Subcutaneous abdominal adipose tissue (tissue), 5 donors: ENCODE measurements around the gene UBIAD1.

ENCODE experiments used
- H3K27ac ChIP-seq: one replicate; pipeline ENCODE4 v1.7.0; 2013; ENCODE audit warnings: low read depth, mild to moderate bottlenecking, inconsistent platforms, low read length, moderate library complexity
- H3K27me3 ChIP-seq, 5 donors: one replicate each; pipeline ENCODE4 v1.7.0; 2013; ENCODE audit warnings: low read length in 5 of 5, inconsistent platforms in 1 of 5; ENCODE audit not compliant: control insufficient read depth in 5 of 5, insufficient read depth in 4 of 5
- H3K36me3 ChIP-seq, 5 donors: one replicate each; pipeline ENCODE4 v1.7.0; 2013; ENCODE audit warnings: low read length in 5 of 5; ENCODE audit not compliant: control insufficient read depth in 5 of 5, insufficient read depth in 5 of 5
- H3K4me1 ChIP-seq, 5 donors: one replicate each; pipeline ENCODE4 v1.7.0; 2013; ENCODE audit warnings: low read length in 5 of 5, mild to moderate bottlenecking in 3 of 5, moderate library complexity in 1 of 5; ENCODE audit not compliant: control insufficient read depth in 5 of 5, insufficient read depth in 5 of 5
- H3K4me3 ChIP-seq, 5 donors: one replicate each; pipeline ENCODE4 v1.7.0; 2013; ENCODE audit warnings: low read length in 5 of 5, low read depth in 1 of 5
- H3K9ac ChIP-seq, 5 donors: one replicate each; pipeline ENCODE4 v1.7.0; 2013; ENCODE audit warnings: low read length in 5 of 5, mild to moderate bottlenecking in 4 of 5, moderate library complexity in 3 of 5
- H3K9me3 ChIP-seq, 5 donors: one replicate each; pipeline ENCODE4 v1.7.0; 2013; ENCODE audit warnings: low read length in 5 of 5; ENCODE audit not compliant: control insufficient read depth in 5 of 5
- donor health status: healthy.
- donor health status: healthy.
- donor health status: healthy.
- donor health status: healthy.
- donor health status: healthy.

UBIAD1 gene

GRCh38 chr1:11272832-11273594 is at the start of gene UBIAD1:
Gene UBIAD1, plus strand, starts transcription at chr1:11273198. Its CDS starts 334 bp downstream, at chr1:11273532.
- peaks cover 5 to 33% (median 28%) of the 10 kb centered on the region in 5 donors for H3K4me1 ChIP-seq

GRCh38 chr1:11227106-11228077 is 45.6 kb upstream of the UBIAD1 start:
- no peaks in the 10 kb centered on the region for H3K9me3 ChIP-seq
- no peak overlapping the region for H3K27ac ChIP-seq
- no peak overlapping the region for H3K4me3 ChIP-seq
- H3K36me3 ChIP-seq = peaks cover 45 to 67% (median 57%) of the 10 kb centered on the region in 5 donors
- no peaks in the 10 kb centered on the region for H3K27me3 ChIP-seq
- no peaks in the 10 kb centered on the region for H3K4me1 ChIP-seq
- no peak overlapping the region for H3K9ac ChIP-seq

More at GRCh38 chr1:11272832-11273594, at the start of gene UBIAD1:
- Histone ChIP-seq H3K36me3 (peaks cover 0 to 6% (median 3%) of the 10 kb centered on the region in 5 donors), H3K4me3 (peak within 1 kb of the TSS; percentile 87 to 95 (median 89)), H3K27ac (peak within 1 kb of the TSS; percentile 76), H3K9ac (peak within 1 kb of the TSS; percentile 70 to 93 (median 84)), H3K27me3 (no peaks in the 10 kb centered on the region), H3K9me3 (no peaks in the 10 kb centered on the region)

GRCh38 chr1:11229203-11229602 is 43.8 kb upstream of the UBIAD1 start:
- no peak overlapping the region for H3K9ac ChIP-seq
- H3K9me3 ChIP-seq = no peaks in the 10 kb centered on the region
- no peak overlapping the region for H3K27ac ChIP-seq
- no peaks in the 10 kb centered on the region for H3K4me1 ChIP-seq
- no peaks in the 10 kb centered on the region for H3K27me3 ChIP-seq
- H3K36me3 ChIP-seq = peaks cover 55 to 78% (median 67%) of the 10 kb centered on the region in 5 donors
- no peak overlapping the region for H3K4me3 ChIP-seq

DNA sequence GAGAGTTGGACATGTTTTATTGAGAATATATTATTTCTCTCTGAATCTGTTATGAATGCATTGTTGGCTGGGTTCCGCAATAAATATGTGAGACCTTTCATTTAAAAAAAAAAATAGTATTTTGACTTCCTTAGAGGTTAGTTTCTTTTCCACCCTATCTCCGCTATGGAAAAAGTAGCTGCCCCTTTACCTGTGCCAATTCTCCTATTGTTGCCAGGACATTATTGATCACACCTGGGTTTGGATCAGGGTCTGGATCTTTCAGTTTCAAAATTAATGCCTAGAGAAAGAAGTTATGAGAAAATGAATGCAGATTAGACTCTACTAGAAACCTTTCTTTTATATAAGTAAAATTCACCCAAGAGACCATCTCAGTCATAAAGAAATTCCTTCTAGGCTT is 39.8 kb upstream of the UBIAD1 start:
- H3K4me1 ChIP-seq = peaks cover 0 to 7% (median 0%) of the 10 kb centered on the region in 5 donors
- H3K9me3 ChIP-seq = no peaks in the 10 kb centered on the region
- no peak overlapping the region for H3K9ac ChIP-seq
- peaks cover 53 to 94% (median 86%) of the 10 kb centered on the region in 5 donors for H3K36me3 ChIP-seq
- no peak overlapping the region for H3K27ac ChIP-seq
- H3K4me3 ChIP-seq = no peak overlapping the region
- no peaks in the 10 kb centered on the region for H3K27me3 ChIP-seq

DNA sequence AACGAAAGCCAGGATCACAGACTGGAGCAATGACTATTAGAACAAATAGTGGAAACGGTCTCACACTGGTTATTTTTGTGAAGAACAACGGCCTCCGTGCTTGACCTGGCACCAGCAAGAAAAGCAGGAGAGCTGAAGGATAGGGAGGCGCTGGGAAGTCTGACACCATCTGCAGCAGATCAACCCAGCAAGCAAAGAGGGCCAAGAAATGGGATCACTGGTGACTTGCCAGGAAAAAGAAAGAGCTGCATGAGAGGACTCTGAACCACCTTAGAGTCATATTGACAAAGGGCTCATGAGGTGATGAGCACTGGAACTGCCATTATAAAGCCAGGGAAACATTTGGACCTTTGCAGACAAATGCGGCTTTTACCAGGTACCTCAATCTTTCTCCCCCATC is 35.6 kb upstream of the UBIAD1 start:
- H3K27me3 ChIP-seq = no peaks in the 10 kb centered on the region
- H3K9me3 ChIP-seq = no peaks in the 10 kb centered on the region
- no peak overlapping the region for H3K4me3 ChIP-seq
- H3K27ac ChIP-seq = no peak overlapping the region
- H3K9ac ChIP-seq = no peak overlapping the region
- H3K4me1 ChIP-seq = peaks cover 0 to 7% (median 0%) of the 10 kb centered on the region in 5 donors
- H3K36me3 ChIP-seq = peaks cover 37 to 93% (median 79%) of the 10 kb centered on the region in 5 donors

GRCh38 chr1:11238311-11238710 is 34.7 kb upstream of the UBIAD1 start:
- H3K36me3 ChIP-seq = peaks cover 36 to 94% (median 81%) of the 10 kb centered on the region in 5 donors
- H3K4me3 ChIP-seq = no peak overlapping the region
- peaks cover 0 to 7% (median 0%) of the 10 kb centered on the region in 5 donors for H3K4me1 ChIP-seq
- no peaks in the 10 kb centered on the region for H3K9me3 ChIP-seq
- H3K9ac ChIP-seq = no peak overlapping the region
- H3K27ac ChIP-seq = no peak overlapping the region
- no peaks in the 10 kb centered on the region for H3K27me3 ChIP-seq

DNA sequence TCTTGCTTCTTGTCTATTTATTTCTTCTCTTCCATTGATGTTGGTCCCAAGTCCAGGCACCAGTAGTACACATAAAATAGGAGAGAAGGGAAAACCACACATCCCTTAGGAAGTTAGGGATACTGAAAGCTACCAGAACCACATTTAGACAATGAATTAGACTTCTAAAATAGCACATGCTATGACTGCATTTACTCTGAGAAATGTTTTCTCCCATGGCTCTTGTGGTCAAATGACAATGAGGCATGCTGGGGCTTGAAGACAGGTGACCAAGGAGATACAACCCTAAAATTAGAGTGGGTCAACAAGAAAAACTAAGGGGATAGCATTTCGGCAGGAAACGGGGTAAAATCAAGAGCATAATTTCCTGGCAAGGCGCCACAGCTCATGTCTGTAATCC is 27.8 kb upstream of the UBIAD1 start:
- no peaks in the 10 kb centered on the region for H3K27me3 ChIP-seq
- peaks cover 30 to 78% (median 66%) of the 10 kb centered on the region in 5 donors for H3K36me3 ChIP-seq
- no peak overlapping the region for H3K27ac ChIP-seq

GRCh38 chr1:11245904-11246719 is 26.9 kb upstream of the UBIAD1 start:
- H3K27me3 ChIP-seq = no peaks in the 10 kb centered on the region
- peaks cover 26 to 78% (median 68%) of the 10 kb centered on the region in 5 donors for H3K36me3 ChIP-seq
- H3K27ac ChIP-seq = no peak overlapping the region
- H3K4me1 ChIP-seq = no peaks in the 10 kb centered on the region
- H3K9ac ChIP-seq = peak overlapping the region in 1 of 5 donors; percentile 13
- no peak overlapping the region for H3K4me3 ChIP-seq
- H3K9me3 ChIP-seq = no peaks in the 10 kb centered on the region

More for the DNA sequence above, 27.8 kb upstream of the UBIAD1 start:
- Histone ChIP-seq H3K9me3 (no peaks in the 10 kb centered on the region), H3K4me1 (no peaks in the 10 kb centered on the region), H3K4me3 (no peak overlapping the region), H3K9ac (no peak overlapping the region)

- Histone ChIP-seq H3K9ac (no peak overlapping the region), H3K4me1 (no peaks in the 10 kb centered on the region), H3K9me3 (no peaks in the 10 kb centered on the region), H3K4me3 (no peak overlapping the region), H3K27me3 (no peaks in the 10 kb centered on the region), H3K27ac (no peak overlapping the region), H3K36me3 (peaks cover 24 to 78% (median 73%) of the 10 kb centered on the region in 5 donors)
These were observed 24.8 kb upstream of the UBIAD1 start for GRCh38 chr1:11248169-11248568.
